Measurements from ENCODE around the gene MSX2. TPM values are rescaled to one million over a fixed set of nuclear protein-coding genes. Genes with fewer than 3 reads are reported as not detected.

The MSX2 gene
- total RNA-seq, 1 experiment from 2014 or later: 4.9 TPM

DNA sequence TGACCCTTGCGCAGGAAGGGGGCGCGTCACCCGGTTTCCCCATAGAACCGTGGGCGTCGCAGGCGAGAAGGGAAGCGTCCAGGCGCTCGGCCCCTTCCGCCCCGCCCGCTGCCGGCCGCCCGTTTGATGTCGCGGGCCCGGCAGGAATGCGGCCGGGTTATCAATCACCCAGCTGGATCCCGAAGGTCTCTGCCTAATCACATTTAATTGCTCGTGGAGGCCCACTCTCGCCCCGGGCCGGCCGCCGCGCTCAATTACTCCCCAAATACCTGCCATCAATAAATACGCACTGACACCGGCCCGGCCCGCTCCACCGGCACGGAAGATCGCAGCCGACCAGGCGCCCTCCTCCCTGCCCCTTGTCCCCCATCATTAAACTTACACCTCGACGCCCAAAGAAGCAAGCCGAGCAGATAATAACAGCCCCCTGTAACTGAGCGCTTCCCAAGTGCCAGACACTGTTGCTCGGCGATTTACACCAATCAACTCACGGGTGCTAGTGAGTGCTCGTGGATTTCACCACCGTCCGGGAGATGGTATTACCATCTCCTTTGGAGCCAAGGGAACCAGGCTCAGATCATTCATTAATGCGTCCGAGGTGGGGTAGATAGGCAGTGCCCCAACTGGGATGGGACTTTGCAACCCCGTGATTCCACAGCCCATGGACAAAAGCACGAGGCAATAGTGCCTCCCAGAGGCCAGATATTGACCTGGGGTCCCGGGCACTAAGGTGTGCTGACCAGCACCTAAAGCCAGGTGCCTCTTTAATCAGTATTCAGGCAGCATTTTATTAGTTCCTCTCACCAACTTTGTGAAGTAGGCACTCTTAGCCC lies 11.3 kb downstream of the MSX2 start:
- no TSS peak for BruUV-seq (replicated peaks)
- no peak overlapping the region for H3K27ac ChIP-seq (ENCODE audit: low read length)
- DNase-seq (peak; percentile 62), ATAC-seq (peak; percentile 57; the same call in 1 of the 2 replicates)
- POLR2A ChIA-PET (ENCODE audit: unreplicated experiment): no interaction called here
- H3K9me2 ChIP-seq (replicated peaks; ENCODE audit: low read length): no peaks in the 10 kb centered on the region
- H4K20me1 ChIP-seq (ENCODE audit: low read length): no peaks in the 10 kb centered on the region
- peak overlapping the region; percentile 86 for H2AFZ ChIP-seq (ENCODE audit: low read length)
- H3K79me2 ChIP-seq (ENCODE audit: low read length): no peaks in the 10 kb centered on the region
- TF ChIP-seq, protein P1, sequence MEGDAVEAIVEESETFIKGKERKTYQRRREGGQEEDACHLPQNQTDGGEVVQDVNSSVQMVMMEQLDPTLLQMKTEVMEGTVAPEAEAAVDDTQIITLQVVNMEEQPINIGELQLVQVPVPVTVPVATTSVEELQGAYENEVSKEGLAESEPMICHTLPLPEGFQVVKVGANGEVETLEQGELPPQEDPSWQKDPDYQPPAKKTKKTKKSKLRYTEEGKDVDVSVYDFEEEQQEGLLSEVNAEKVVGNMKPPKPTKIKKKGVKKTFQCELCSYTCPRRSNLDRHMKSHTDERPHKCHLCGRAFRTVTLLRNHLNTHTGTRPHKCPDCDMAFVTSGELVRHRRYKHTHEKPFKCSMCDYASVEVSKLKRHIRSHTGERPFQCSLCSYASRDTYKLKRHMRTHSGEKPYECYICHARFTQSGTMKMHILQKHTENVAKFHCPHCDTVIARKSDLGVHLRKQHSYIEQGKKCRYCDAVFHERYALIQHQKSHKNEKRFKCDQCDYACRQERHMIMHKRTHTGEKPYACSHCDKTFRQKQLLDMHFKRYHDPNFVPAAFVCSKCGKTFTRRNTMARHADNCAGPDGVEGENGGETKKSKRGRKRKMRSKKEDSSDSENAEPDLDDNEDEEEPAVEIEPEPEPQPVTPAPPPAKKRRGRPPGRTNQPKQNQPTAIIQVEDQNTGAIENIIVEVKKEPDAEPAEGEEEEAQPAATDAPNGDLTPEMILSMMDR (conservative IDR thresholded peaks at IDR 0.05; ENCODE audit: low read depth, low read length): peak; percentile 71
- no peak for TF ChIP-seq EZH2 (IDR thresholded peaks at IDR 0.05; ENCODE audit: low read length, unreplicated experiment)
- H3K4me1 ChIP-seq (ENCODE audit: insufficient read depth, low read length): no peaks in the 10 kb centered on the region
- peak overlapping the region; percentile 70 for H3K4me3 ChIP-seq (ENCODE audit: low read length)
- no peaks in the 10 kb centered on the region for H3K9me3 ChIP-seq (ENCODE audit: low read length)
- H3K9ac ChIP-seq (ENCODE audit: low read length): no peak overlapping the region
- peaks cover 7% of the 10 kb centered on the region; the same call in 1 of the 2 replicates for H3K27me3 ChIP-seq (ENCODE audit: low read length)
- no peaks in the 10 kb centered on the region for H3K36me3 ChIP-seq (ENCODE audit: low read depth, low read length)
- CTCF ChIA-PET: no interaction called here
- intact Hi-C loops (cut with micrococcal nuclease): loop anchor here (2.0 kb wide), 1 partner anchor 317 kb away; no protein-coding TSS in a partner anchor
- peak overlapping the region; percentile 87 for H3K4me2 ChIP-seq (ENCODE audit: low read length)
- no peaks in the 10 kb centered on the region for H3F3A ChIP-seq (ENCODE audit: low read length, unreplicated experiment)

DNA sequence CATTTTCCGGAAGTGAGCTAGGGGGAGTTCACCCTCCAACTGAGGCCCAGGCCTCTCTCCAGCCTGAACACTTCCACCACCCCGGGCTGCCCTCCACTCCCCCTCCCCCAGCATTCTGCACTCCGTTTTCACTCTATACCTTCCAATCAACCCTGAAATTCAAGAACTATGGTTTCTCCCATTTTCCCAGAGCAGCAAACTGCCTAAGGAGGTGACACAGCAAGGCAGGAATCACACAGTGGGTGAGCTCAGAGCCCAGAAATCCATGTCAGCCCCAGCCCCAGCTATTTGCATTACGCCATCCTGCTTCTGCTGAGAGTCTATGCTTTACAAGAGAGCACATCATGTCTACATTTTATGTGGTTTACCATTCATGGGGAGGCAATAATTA lies 11.9 kb downstream of the MSX2 start:
- Histone ChIP-seq H3K4me3 (ENCODE audit: low read length) (no peak overlapping the region), H4K20me1 (ENCODE audit: low read length) (no peaks in the 10 kb centered on the region), H3K4me1 (ENCODE audit: insufficient read depth, low read length) (no peaks in the 10 kb centered on the region), H3K27me3 (ENCODE audit: low read length) (peaks cover 7% of the 10 kb centered on the region; the same call in 1 of the 2 replicates), H3K9ac (ENCODE audit: low read length) (no peak overlapping the region), H3K79me2 (ENCODE audit: low read length) (no peaks in the 10 kb centered on the region), H3K9me2 (replicated peaks; ENCODE audit: low read length) (no peaks in the 10 kb centered on the region), H3K9me3 (ENCODE audit: low read length) (no peaks in the 10 kb centered on the region), H3K36me3 (ENCODE audit: low read depth, low read length) (no peaks in the 10 kb centered on the region), H3F3A (ENCODE audit: low read length, unreplicated experiment) (no peaks in the 10 kb centered on the region), H3K27ac (ENCODE audit: low read length) (no peak overlapping the region), H2AFZ (ENCODE audit: low read length) (no peak overlapping the region), H3K4me2 (ENCODE audit: low read length) (peak overlapping the region; percentile 87)
- intact Hi-C loops (cut with micrococcal nuclease): loop anchor here (2.0 kb wide), 1 partner anchor 318 kb away; no protein-coding TSS in a partner anchor
- BruUV-seq (replicated peaks): no TSS peak
- TF ChIP-seq EZH2phosphoT487 (IDR thresholded peaks at IDR 0.05; ENCODE audit: borderline replicate concordance, low read length): no peak
- no peak for TF ChIP-seq EZH2 (IDR thresholded peaks at IDR 0.05; ENCODE audit: low read length, unreplicated experiment)
- TF ChIP-seq, protein P1 (conservative IDR thresholded peaks at IDR 0.05; ENCODE audit: low read depth, low read length): no peak
- CTCF ChIA-PET: no interaction called here
- ATAC-seq (no peak), DNase-seq (no peak)
- POLR2A ChIA-PET (ENCODE audit: unreplicated experiment): no interaction called here

DNA sequence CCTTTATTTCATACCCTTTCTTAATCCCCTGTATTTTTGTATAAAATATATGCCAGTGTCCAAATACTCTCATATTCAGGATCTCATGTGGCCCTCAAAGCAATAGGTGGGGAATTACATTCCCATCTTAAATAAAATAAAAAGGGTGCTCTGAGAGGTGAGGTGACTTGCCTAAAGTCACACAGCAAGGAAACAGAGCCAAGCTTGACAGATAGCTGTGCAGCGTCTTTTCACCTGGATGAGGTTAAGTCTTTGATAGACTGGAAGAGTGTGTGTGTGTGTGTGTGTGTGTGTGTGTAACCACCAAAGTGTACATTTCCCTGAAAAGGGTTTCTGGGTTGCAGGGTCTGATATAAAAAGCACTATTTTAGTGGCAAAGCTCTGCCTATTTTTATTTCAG lies 12.4 kb downstream of the MSX2 start:
- no peak overlapping the region for H2AFZ ChIP-seq (ENCODE audit: low read length)
- H3K9me3 ChIP-seq (ENCODE audit: low read length): no peaks in the 10 kb centered on the region
- no peaks in the 10 kb centered on the region for H3K36me3 ChIP-seq (ENCODE audit: low read depth, low read length)
- H3K9me2 ChIP-seq (replicated peaks; ENCODE audit: low read length): no peaks in the 10 kb centered on the region
- H3K27ac ChIP-seq (ENCODE audit: low read length): no peak overlapping the region
- no peak for DNase-seq
- ChIA-PET POLR2A (ENCODE audit: unreplicated experiment) (no interaction called here), CTCF (no interaction called here)
- no peak overlapping the region for H3K9ac ChIP-seq (ENCODE audit: low read length)
- no TSS peak for BruUV-seq (replicated peaks)
- intact Hi-C loops (cut with micrococcal nuclease): loop anchor here (2.0 kb wide), 1 partner anchor 318 kb away; no protein-coding TSS in a partner anchor
- peaks cover 7% of the 10 kb centered on the region; the same call in 1 of the 2 replicates for H3K27me3 ChIP-seq (ENCODE audit: low read length)
- TF ChIP-seq, protein P1 (conservative IDR thresholded peaks at IDR 0.05; ENCODE audit: low read depth, low read length): no peak
- no peak for TF ChIP-seq EZH2 (IDR thresholded peaks at IDR 0.05; ENCODE audit: low read length, unreplicated experiment)
- TF ChIP-seq EZH2phosphoT487 (IDR thresholded peaks at IDR 0.05; ENCODE audit: borderline replicate concordance, low read length): no peak
- no peaks in the 10 kb centered on the region for H3F3A ChIP-seq (ENCODE audit: low read length, unreplicated experiment)
- no peak overlapping the region for H3K4me3 ChIP-seq (ENCODE audit: low read length)
- no peak for ATAC-seq
- H4K20me1 ChIP-seq (ENCODE audit: low read length): no peaks in the 10 kb centered on the region
- no peaks in the 10 kb centered on the region for H3K79me2 ChIP-seq (ENCODE audit: low read length)
- H3K4me2 ChIP-seq (ENCODE audit: low read length): no peak overlapping the region
- H3K4me1 ChIP-seq (ENCODE audit: insufficient read depth, low read length): 0 out of 2 replicates have a peak, but pooled peaks cover 3% of the 10 kb centered on the region
